K562 treated with DMSO at 1 percent for 24 hours (cell line): ENCODE measurements around the gene KCNQ4. TPM values are rescaled to one million over a fixed set of nuclear protein-coding genes. Genes with fewer than 3 reads are reported as not detected.

ENCODE experiments used
- total RNA-seq: library from RNA; unstranded; fragments of 300-600 nt; gene quantifications from 2 replicates; pipeline ENCODE4 v1.2.3, GENCODE V29; 2022; ENCODE audit warnings: low read depth; ENCODE audit not compliant: insufficient read depth

Gene KCNQ4
- total RNA-seq: 3.0 and 4.9 TPM in 2 replicates

DNA sequence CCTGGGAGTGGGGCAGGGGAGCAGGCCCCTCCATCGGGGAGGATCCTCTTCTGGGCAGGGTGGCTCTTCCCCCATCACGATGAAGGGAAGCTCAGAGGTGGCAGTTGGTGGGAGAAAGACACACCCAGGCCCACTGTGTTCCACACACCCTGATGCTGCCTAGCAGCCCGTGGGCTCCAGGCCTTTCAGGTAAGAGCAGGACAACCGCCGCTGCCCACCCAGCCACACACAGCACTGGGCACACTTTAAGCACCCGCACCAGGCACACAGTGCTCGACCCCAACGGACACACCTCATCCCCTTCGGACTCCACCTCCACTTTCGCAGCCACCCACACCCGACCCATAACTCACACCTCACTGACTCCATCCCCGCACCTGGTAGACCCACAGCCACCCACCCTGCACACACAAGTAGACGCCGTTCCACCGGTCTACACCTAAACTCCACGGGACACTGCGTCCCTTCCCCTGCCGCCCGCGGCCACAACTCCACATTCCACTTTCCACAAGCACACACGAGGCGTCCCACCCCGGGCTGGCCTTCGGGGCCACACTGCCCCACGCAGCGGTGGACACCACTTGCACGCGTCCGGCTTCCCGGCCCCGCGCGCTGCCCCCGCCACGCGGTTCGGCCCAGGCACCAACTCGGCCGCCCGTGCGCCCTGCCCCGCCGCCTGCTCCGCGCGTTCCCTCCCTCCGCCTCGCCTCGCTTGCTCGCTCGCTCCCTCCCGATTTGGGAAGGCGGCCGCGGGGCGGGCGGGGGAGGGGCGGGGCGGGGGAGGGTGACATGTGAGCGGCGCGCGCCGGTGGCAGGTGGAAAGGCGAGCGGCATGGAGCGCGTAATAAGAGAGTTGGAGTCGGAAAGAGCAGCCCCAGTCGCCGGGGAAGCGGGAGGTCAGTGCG, at the start of gene KCNQ4:
Gene KCNQ4, plus strand, starts transcription at position 787 of the 905 bp plus-strand sequence. CDS start 307 bp downstream, outside the sequence.

DNA sequence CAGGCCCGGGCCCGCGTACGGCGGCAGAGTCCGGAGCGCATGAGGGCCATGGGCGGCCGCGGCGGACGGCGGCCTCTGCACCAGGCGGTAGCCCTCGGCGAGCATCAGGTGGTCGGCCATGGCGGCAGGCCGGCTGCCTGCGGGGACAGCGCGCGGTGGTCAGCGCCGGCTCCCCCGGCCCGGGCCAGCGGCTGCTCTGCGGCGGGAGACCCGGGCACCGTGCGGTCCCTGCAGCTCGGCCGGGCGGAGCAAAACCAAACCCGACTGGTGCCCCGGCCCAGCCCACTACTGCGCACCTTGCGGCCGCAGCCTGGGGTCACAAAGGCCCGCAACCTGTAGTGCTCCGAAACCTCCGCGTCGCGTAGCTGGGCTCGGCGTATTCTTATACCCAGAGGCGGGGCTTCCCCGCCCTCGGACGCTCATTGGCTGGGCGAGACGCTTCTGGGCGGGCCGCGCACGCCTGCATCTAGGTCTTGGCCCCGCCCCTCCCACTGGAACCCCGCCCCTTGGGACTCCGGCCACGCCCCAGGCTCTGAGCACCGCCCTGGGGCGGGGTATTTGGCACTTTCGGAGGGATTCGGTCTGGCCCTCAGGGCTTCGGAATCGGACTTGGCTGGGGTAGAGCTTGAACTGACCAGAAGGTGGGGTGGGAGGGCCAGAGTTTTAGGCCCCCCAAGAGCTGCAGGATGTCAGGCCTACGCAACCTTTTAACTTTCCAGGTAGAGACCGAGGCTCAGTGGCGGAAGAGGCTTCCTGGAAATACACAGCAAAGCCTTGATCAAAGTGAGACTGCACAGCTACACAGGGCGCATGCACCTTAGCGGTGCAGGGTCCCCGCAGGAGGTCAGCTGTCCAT, 78.6 kb downstream of the KCNQ4 start, which contains the start of gene CITED4:
Gene CITED4, minus strand, starts transcription at position 356 of the 856 bp plus-strand sequence. Its CDS starts 236 bp downstream, at position 120.

Other genes with a start within 250 kb of the KCNQ4 start
- gene RIMS3, start 118.1 kb upstream of the KCNQ4 start, total RNA-seq: 1.8 and 2.0 TPM in 2 replicates
- gene NFYC, start 92.1 kb upstream of the KCNQ4 start, total RNA-seq: 82.9 and 89.3 TPM in 2 replicates
- 44.5 and 47.0 TPM in 2 replicates for gene CITED4, start 78.6 kb downstream of the KCNQ4 start, total RNA-seq
- gene CTPS1, start 195.9 kb downstream of the KCNQ4 start, total RNA-seq: 48.4 and 50.5 TPM in 2 replicates
- gene SLFNL1, start 237.9 kb downstream of the KCNQ4 start, total RNA-seq: 0.60 and 0.72 TPM in 2 replicates